CMK (cell line): Measurements from ENCODE around the gene TMCO1.
"Not testable (repeated sequence)": the region's sequence is repeated elsewhere in the genome, so short reads cannot be mapped to it uniquely, and the experiment has no call there.

ENCODE experiments used
- DNase-seq: peaks from one replicate; pipeline ENCODE4 v3.0.0-alpha.2; 2010; ENCODE audit warnings: low read depth

The TMCO1 gene

GRCh38 chr1:165768513-165769394 lies at the start of gene TMCO1:
TMCO1 (minus strand) TSS chr1:165768868; CDS start chr1:165768751, 117 bp downstream.
- DNase-seq: peak; percentile 91

DNA sequence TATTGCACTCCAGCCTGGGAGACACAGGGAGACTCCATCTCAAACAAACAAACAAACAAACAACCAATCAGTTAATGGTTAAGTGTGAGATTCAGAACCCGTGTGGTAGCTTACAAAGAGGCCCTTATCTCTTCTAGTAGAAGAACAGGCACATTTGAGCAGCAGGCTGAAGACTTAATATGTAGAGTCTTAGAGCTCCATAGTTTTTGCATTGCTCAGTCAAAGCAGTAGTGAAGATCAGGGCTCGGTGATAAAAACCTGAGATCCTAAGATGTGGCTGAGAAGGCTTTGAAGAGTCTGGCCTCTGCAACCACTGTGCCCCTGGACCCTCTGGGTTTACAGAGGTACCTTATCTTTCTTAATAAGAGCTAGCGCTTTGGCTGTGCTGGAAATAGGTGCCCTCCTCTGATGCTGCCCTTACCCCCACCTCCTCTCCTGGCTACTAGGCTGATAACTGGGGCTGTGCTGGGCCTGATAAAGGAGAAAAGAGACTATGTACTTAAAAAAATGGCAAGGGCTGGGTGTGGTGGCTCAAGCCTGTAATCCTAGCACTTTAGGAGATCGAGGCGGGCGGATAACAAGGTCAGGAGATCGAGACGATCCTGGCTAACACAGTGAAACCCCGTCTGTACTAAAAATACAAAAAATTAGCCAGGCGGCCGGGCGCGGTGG lies 48.3 kb upstream of the TMCO1 start:
- no peak for DNase-seq

GRCh38 chr1:165816157-165816556 lies 47.5 kb upstream of the TMCO1 start:
- DNase-seq: no peak

GRCh38 chr1:165815725-165816124 lies 47.1 kb upstream of the TMCO1 start:
- DNase-seq: no peak

DNA sequence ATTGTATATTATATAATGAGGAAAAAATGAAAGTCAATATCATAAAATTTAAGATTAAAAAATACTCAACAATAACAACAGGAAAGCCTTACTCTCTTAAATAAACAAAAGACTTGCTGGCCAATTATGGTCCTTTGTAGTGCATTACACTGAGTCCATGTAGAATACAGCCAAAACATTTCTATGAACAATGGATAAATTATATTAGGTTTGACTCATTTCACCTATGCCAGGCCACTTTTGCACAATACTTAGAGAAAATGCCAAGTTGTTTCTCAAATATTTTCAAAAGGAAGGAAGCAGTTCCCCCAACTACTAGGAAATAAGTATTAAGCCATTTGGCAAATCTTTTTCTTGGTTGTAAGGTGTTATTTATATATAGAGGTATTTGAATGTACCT lies 38.9 kb upstream of the TMCO1 start:
- DNase-seq: no peak

DNA sequence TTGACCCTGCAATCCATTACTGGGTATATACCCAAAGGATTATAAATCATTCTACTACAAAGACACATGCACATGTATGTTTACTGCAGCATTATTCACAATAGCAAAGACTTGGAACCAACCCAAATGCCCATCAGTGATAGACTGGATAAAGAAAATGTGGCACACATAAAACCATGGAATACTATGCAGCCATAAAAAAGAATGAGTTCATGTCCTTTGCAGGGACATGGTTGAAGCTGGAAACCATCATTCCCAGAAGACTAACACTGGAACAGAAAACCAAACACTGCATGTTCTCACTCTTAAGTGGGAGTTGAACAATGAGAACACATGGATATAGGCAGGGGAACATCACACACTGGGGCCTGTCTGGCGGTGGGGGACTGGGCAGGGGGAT lies 35.8 kb upstream of the TMCO1 start:
- DNase-seq: not testable (repeated sequence)

GRCh38 chr1:165799387-165799786 lies 30.7 kb upstream of the TMCO1 start:
- no peak for DNase-seq

- no peak for DNase-seq
These were observed 27.2 kb upstream of the TMCO1 start for GRCh38 chr1:165795894-165796293.

GRCh38 chr1:165793951-165794350 lies 25.3 kb upstream of the TMCO1 start:
- no peak for DNase-seq

- DNase-seq: no peak
These were observed 19.1 kb upstream of the TMCO1 start for GRCh38 chr1:165787741-165788140.

DNA sequence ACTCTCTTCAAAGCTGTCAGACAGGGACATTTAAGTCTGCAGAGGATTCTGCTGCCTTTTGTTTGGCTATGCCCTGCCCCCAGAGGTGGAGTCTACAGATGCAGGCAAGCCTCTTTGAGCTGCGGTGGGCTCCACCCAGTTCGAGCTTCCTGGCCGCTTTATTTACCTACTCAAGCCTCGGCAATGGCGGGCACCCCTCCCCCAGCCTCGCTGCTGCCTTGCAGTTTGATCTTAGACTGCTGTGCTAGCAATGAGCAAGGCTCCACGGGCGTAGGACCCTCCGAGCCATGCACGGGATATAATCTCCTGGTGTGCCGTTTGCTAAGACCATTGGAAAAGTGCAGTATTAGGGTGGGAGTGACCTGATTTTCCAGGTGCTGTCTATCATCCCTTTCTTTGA lies 14.9 kb upstream of the TMCO1 start:
- not testable (repeated sequence) for DNase-seq

DNA sequence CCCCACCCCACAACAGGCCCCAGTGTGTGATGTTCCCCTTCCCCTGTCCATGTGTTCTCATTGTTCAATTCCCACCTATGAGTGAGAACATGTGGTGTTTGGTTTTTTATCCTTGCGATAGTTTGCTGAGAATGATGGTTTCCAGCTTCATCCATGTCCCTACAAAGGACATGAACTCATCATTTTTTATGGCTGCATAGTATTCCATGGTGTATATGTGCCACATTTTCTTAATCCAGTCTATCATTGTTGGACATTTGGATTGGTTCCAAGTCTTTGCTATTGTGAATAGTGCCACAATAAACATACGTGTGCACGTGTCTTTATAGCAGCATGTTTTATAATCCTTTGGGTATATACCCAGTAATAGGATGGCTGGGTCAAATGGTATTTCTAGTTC lies 9.5 kb upstream of the TMCO1 start:
- DNase-seq: not testable (repeated sequence)

- no peak for DNase-seq
These were observed 4.8 kb upstream of the TMCO1 start for GRCh38 chr1:165773324-165773965.

DNA sequence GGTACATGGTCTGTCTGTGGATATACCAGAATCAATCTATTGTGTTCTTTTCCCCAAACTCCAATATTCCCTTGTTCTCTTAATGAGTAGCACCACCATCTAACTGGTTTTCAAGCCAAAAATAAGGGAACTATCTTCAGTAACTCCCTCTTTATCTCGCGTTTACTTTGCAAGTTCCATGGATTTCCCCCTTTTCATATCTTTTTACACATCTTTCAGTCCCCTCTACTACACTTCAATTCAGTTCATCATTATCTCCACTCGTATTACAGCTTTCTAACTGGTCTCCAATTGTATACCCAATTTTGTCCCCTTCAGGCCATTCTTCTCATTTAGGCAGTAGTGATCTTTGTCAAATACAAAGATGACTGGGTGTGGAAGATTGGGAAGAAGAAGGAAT lies 4.1 kb upstream of the TMCO1 start:
- DNase-seq: no peak

DNA sequence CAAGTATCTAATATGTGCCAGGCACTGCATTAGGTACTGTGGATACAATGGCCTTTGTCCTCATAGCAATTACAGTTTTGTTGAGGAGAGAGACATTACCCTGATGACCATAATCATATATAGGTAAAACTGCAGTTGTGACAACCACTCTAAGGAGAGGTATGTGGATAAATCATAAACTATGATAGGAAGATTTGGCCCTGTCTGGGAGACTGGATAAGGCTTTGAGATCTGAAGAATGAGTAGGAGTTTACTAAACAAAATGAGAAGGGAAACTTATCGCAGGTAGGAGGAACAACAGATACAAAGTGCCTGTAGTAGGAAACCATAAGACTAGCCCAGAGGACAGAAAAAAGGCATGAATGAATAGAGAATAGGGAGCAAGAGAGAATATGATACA lies 4.4 kb downstream of the TMCO1 start:
- DNase-seq: no peak

GRCh38 chr1:165763442-165763841 lies 5.2 kb downstream of the TMCO1 start:
- DNase-seq: no peak

GRCh38 chr1:165762725-165763124 lies 5.9 kb downstream of the TMCO1 start:
- DNase-seq: no peak

DNA sequence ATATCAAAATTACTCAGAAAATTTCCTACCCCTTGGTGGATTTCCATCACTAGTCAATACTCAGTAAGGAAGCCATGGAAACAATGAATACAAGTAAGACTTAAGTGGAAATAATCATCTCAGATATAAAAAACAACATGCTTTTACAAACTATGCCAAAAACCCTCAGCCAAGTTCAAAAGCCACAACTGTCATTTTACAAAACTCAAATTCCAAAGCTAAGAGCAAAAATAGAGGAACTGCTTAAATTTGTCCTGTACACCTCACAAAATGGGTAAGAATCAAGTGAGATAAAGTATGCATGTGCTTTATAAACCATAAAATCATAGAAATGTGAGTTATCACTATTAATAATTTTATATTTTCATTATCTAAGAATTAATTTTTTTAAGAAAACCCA lies 9.6 kb downstream of the TMCO1 start:
- no peak for DNase-seq

GRCh38 chr1:165755393-165756010 lies 13.2 kb downstream of the TMCO1 start:
- no peak for DNase-seq

DNA sequence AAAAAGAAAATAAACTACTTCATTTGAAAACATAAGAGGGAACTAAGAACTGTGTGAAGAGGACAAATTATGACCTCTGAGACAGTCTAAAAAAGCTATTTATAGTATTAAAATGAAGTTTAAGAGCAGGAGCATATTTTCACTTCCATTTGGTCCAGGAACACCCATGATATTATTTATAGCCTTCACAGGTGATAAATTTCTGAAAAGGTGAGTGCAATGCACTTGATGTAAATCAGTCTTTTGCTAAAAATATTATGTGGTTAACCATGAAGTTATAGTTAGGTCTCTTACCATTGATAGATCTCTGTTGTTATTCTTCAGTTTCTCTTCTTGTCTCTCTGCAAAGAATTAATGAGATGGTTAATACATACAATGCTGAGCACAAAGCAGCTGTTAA lies 14.7 kb downstream of the TMCO1 start:
- DNase-seq: no peak

GRCh38 chr1:165748550-165748949 lies 20.1 kb downstream of the TMCO1 start:
- DNase-seq: no peak

- DNase-seq: no peak
These were observed 20.8 kb downstream of the TMCO1 start for GRCh38 chr1:165747632-165748447.
